Muscle of leg (tissue), 11 donors: ENCODE measurements around the gene ADAMTS2. TPM values are rescaled to one million over a fixed set of nuclear protein-coding genes. Genes with fewer than 3 reads are reported as not detected.

Experiments used
- DNase-seq: peaks from one replicate; pipeline ENCODE4 v3.0.0; 2013
- H3K27ac ChIP-seq: one replicate; pipeline ENCODE4 v1.5.1; 2013; ENCODE audit warnings: mild to moderate bottlenecking, low read length, control low read depth
- H3K27me3 ChIP-seq: one replicate; pipeline ENCODE4 v1.6.1; 2013; ENCODE audit warnings: low read length; ENCODE audit not compliant: control insufficient read depth, insufficient read depth
- H3K36me3 ChIP-seq: one replicate; pipeline ENCODE4 v1.6.1; 2013; ENCODE audit warnings: low read length; ENCODE audit not compliant: control insufficient read depth, insufficient read depth
- H3K4me1 ChIP-seq: one replicate; pipeline ENCODE4 v1.6.1; 2013; ENCODE audit warnings: low read length; ENCODE audit not compliant: control insufficient read depth, insufficient read depth
- H3K4me3 ChIP-seq: one replicate; pipeline ENCODE4 v1.5.1; 2013; ENCODE audit warnings: low read length, control low read depth
- H3K9me3 ChIP-seq: replicated peaks from 2 replicates; pipeline ENCODE4 v1.6.1; 2013; ENCODE audit warnings: low read depth, low read length; ENCODE audit not compliant: control insufficient read depth
- WGBS: methylation state at CpG from one replicate; pipeline ENCODE4 v1.1.5; 2013; ENCODE audit warnings: missing lambda C conversion rate; ENCODE audit not compliant: insufficient coverage; 5-methylcytosine and 5-hydroxymethylcytosine counted together
- polyA plus RNA-seq, 8 donors: library from polyadenylated mRNA; unstranded; fragments of 120-200 nt; gene quantifications; one replicate each; pipeline versions ENCODE4 v1.2.1 to v1.2.3, GENCODE V29; 2013; ENCODE audit warnings: inconsistent platforms in 1 of 8, low replicate concordance in 1 of 8; ENCODE audit not compliant: insufficient read length in 8 of 8, insufficient read depth in 1 of 8
- total RNA-seq: library from RNA; stranded (reverse); fragments of 120-200 nt; gene quantifications from one replicate; pipeline ENCODE4 v1.2.4, GENCODE V29; 2013

Gene ADAMTS2
- total and polyA plus RNA-seq, 9 donors = 21.3 to 46.3 (median 34.2) TPM

DNA sequence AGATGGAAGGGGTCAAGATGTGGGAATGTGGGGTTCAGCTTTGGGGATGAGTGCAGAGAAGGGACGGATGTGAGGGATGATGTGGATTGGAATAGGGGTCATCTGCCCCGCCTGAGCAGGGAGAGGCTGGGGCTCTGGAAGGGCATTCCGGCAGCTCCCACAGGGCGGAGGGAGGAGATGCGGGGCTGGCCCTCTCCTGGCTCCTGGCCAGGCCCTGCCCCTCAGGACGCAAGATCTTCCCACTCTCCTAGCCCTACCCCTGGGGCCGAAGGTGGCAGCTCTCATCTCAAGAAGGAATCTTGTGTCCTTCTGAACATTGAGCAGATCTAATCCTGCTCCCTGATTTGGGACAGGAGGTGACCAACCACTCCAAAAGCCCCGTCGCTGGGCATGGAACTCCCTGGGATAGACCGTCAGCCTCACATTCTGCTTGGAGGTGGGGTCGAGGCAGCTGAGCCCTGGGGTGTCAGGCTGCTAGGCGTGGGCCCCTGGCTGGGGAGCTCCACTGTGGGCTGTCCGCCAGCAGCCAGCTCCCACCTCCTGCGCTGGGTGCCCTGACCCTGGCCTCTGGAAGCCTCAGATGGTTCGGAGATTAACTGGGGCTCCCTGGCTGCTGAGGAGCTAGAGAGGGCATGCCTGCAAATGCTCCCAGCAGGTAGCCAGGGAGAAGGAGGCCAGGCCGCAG lies 159.9 kb downstream of the ADAMTS2 start:
- DNase-seq = no peak
- Histone ChIP-seq H3K27ac (no peak overlapping the region), H3K9me3 (no peaks in the 10 kb centered on the region), H3K4me1 (peaks cover 10% of the 10 kb centered on the region), H3K36me3 (no peaks in the 10 kb centered on the region), H3K27me3 (no peaks in the 10 kb centered on the region), H3K4me3 (no peak overlapping the region)
- 78% methylated on average over 10 of the region's 16 CpGs for WGBS

DNA sequence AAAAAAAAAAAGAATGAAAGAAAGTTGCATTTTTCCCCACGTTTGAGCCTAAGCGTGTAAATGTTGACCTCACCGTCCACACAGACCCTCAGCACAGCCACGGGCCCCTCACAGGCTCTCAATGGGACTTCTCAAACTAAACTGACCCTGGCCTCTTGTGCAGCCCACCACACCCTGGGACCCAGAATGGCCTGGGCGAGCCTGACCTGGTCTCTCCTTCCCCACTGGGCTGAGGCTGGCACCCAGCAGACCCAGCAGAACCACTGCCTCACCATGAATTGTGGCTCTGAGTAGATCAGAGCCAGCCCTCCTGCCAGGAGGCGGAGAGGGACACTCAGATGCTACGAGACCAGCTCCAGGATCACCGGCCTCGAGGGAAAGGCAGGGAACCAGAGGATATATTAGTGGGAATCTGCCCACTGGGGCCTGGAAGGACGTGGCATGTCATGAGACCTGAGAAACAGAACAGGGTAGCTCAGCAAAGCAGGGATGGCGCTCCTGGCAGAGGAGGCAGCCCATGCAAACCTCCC lies 160.7 kb downstream of the ADAMTS2 start:
- H3K36me3 ChIP-seq = no peaks in the 10 kb centered on the region
- H3K27me3 ChIP-seq = no peaks in the 10 kb centered on the region
- peaks cover 10% of the 10 kb centered on the region for H3K4me1 ChIP-seq
- H3K9me3 ChIP-seq = no peaks in the 10 kb centered on the region
- no peak overlapping the region for H3K4me3 ChIP-seq
- WGBS = 84% methylated on average over 11 of the region's 11 CpGs
- DNase-seq = no peak
- H3K27ac ChIP-seq = no peak overlapping the region

DNA sequence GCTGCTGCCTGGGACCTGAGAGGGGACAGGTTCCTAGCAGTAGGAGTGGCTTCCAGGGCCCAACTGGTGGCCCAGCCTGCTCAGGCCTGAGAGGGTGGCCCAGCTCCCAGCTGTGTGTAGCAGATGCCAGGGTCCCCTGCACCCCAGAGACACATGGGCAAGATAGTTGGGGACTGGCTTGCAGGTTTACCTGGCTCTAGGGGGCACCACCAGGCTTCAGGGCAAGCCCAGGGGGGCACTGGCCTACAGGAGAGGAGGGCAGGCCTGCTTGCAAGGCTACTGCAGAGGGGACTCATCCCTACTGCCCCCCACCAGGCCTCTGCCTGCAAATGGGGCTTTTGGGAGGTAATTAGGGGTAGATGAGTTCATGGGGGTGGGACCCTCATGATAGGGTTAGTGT lies 161.8 kb downstream of the ADAMTS2 start:
- Histone ChIP-seq H3K36me3 (no peaks in the 10 kb centered on the region), H3K4me1 (peaks cover 10% of the 10 kb centered on the region), H3K9me3 (peaks cover 3% of the 10 kb centered on the region), H3K27ac (no peak overlapping the region), H3K27me3 (no peaks in the 10 kb centered on the region), H3K4me3 (no peak overlapping the region)
- no peak for DNase-seq

DNA sequence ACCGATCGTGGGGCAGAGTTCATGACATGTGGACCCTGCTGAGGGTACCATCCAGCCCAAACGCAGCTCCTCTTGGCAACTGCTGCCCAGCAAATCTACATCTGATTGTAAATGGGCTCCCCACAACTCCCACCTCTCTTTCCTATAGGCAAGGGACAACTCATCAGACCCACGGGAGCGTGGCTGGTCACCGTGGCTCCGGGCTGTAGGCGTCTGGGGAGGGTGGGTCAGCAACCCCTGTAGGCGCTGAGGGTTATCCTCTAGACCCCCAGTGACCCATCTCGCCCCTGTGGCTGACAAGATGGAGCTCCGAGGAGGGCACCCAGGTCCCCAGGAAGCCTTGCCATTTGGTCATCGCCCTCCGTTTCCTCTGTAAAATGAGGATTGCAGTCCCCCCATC lies 162.7 kb downstream of the ADAMTS2 start:
- DNase-seq = no peak
- H3K4me3 ChIP-seq = no peak overlapping the region
- H3K27me3 ChIP-seq = no peaks in the 10 kb centered on the region
- H3K36me3 ChIP-seq = no peaks in the 10 kb centered on the region
- H3K9me3 ChIP-seq = peaks cover 3% of the 10 kb centered on the region
- H3K27ac ChIP-seq = no peak overlapping the region
- 93% methylated on average over 8 of the region's 13 CpGs for WGBS
- H3K4me1 ChIP-seq = peaks cover 7% of the 10 kb centered on the region

DNA sequence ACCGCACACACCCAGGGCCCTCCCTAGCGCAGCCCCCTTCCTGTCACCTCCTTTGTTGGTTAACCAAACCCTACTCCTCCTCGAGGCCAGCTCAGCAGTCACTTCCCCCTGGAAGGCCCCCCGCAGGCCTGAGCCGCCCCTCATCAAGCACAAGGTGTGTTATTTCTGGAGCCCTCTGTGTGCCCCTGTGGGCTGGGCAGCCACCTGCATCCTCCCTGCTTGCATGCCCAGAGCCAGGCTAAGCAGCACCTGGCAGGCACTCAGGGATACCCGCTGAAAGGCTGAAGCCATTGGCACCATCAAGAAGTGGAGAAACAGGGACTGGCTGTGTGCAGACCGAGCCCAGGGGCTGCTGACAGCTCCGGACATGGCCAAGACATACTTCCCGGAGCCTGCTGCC lies 163.3 kb downstream of the ADAMTS2 start:
- DNase-seq = no peak
- peaks cover 3% of the 10 kb centered on the region for H3K9me3 ChIP-seq
- no peak overlapping the region for H3K27ac ChIP-seq
- peaks cover 7% of the 10 kb centered on the region for H3K4me1 ChIP-seq
- no peak overlapping the region for H3K4me3 ChIP-seq
- H3K27me3 ChIP-seq = no peaks in the 10 kb centered on the region
- H3K36me3 ChIP-seq = no peaks in the 10 kb centered on the region
- WGBS = 56% methylated on average over 9 of the region's 9 CpGs

DNA sequence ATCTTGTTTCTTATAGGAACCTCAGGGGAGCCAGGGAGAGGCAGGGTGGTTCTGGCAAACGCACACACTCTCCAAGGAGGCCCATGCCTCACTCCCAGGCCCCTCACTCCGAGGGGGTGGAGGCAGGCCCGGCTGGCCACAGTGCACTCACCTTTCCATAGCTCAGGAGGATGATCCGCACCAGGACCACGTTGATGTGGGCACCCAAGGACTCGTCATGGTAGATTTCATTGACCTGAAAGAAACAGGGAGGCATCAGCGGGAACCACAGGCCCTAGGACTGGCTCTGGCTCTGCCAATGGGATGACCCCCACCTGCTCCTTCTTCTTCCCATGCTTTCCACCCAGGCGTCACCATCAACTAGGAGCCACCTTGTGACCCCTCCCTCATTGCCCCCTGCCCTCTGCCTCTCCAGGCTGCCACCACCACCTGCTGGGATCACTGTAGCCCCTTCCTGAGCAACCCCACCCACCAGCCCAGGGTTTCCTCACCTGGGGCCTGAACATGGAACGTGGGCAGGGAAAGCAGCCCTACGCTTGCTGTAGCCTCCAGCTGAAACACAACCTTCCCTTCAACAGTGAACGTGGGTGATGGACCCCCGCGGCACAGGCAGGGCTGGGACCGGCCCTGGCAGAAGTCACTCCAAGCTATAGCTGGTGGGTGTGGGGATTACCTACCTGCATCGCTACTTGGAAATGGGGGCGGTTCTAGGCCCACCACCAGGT lies 164.2 kb downstream of the ADAMTS2 start:
- Histone ChIP-seq H3K4me1 (peaks cover 7% of the 10 kb centered on the region), H3K4me3 (no peak overlapping the region), H3K9me3 (peaks cover 3% of the 10 kb centered on the region), H3K36me3 (no peaks in the 10 kb centered on the region), H3K27me3 (no peaks in the 10 kb centered on the region), H3K27ac (no peak overlapping the region)
- WGBS = 82% methylated on average over 7 of the region's 16 CpGs
- DNase-seq = no peak

DNA sequence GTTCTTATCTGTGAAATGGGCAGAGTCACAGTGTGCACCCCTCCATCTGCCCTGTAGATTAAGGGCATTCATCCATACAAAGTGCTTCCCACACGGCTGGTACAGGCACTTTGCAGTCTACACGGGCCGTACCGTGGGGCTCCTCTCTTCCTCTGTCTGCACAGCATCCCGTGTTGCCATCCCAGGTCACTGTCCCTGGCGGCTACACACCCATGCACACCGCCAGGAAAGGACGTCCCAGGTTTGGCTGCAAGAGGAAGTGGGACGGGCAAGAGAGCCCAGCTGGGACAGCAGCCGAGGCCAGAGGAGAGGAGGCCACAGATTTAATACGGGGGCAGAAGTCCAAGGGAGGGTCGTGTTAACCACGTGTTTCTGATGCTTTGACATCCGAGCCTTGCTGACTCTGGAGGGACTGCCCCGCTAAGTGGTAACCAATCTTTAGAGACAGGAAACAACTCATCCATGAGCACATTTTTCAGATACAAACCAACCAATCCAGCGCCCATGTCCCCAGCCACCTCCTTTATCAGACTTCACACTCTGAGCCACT lies 165.1 kb downstream of the ADAMTS2 start:
- H3K27ac ChIP-seq = no peak overlapping the region
- no peaks in the 10 kb centered on the region for H3K27me3 ChIP-seq
- no peak overlapping the region for H3K4me3 ChIP-seq
- H3K9me3 ChIP-seq = peaks cover 3% of the 10 kb centered on the region
- no peaks in the 10 kb centered on the region for H3K36me3 ChIP-seq
- H3K4me1 ChIP-seq = no peaks in the 10 kb centered on the region
- 59% methylated on average over 13 of the region's 16 CpGs for WGBS
- no peak for DNase-seq

DNA sequence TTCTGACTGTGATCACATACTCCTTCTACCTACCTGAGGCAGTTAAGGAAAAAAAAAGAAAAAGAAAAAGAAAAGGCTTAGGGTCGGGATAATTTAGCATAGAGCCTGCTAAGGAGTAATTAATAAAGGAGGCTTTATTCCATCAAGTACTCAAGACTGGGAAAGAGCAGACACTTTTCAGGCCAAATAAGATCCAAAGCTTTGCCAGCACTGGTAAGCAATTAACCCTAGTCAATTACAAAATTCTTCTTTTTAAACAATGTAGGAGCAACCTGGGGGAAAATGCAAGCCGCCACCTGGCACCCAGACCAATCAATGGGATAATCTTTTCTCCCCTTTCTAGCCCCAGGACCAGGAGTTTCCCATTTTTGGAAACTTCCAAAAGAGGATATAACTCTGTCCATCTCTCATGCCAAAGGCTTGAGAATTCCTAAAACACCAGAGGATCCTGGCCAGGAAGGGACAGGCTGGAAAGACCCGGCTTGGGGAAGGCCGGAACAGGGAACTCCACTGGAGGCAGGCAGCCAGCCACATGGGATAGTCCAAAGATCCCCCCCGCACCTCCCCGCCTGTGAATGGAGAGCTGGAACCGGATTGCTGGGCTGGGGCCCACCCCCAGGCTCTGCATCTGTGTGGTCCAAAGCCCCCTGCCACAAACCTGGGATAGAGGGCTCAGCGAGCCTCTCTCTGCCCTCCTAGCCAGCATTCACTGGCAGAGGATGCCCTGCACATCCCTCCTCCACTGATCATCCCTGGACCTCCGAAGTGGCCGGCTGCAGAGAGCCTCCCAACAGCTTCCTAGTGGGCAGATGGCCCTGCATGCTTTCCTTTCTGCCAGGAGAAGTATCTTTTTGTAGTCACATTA lies 167.3 kb downstream of the ADAMTS2 start:
- H3K4me1 ChIP-seq = no peaks in the 10 kb centered on the region
- WGBS = 90% methylated on average over 2 of the region's 10 CpGs
- peaks cover 3% of the 10 kb centered on the region for H3K9me3 ChIP-seq
- H3K27ac ChIP-seq = no peak overlapping the region
- no peak overlapping the region for H3K4me3 ChIP-seq
- DNase-seq = no peak
- no peaks in the 10 kb centered on the region for H3K36me3 ChIP-seq
- H3K27me3 ChIP-seq = no peaks in the 10 kb centered on the region

DNA sequence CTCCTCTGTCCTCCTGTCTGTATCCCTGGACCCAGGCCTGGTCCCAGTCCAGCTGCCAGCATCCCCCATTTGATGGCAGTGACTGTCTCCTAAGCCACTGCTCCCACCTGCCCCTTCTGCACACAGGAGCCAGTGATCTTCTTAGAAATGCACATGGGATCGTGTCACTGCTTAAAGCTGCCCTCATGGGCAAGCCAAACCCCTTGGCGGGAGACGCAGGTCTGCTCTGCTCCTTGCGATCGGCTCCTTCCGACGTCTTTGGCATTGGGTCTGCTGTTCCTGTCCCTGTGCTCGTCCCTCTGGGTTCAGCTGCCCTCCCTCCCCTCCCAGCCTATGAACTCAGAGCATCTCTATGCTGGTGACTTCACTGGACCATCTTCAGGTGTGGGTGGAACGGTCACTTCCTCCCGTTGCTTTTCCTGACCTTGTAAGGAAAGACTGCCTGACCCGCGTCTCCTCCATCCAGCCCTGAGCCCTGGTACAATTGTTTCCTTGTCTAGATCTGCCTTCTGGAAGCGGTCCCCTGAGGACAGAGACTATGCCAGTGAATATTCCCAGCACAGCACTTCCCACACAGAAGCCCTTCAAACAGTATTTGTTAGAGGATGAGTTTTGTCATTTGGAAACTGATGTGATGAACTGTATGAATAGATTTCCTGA lies 168.6 kb downstream of the ADAMTS2 start:
- peaks cover 1% of the 10 kb centered on the region for H3K4me1 ChIP-seq
- H3K36me3 ChIP-seq = no peaks in the 10 kb centered on the region
- no peak overlapping the region for H3K27ac ChIP-seq
- H3K27me3 ChIP-seq = no peaks in the 10 kb centered on the region
- DNase-seq = no peak
- no peak overlapping the region for H3K4me3 ChIP-seq
- H3K9me3 ChIP-seq = peaks cover 3% of the 10 kb centered on the region
- 82% methylated on average over 12 of the region's 13 CpGs for WGBS
